Skin epidermis (tissue), 12 donors: ENCODE data around the gene SH3D21.

Experiments
- H3K27ac ChIP-seq, 21 experiments: fragments of 200-600 bp; sonication (generic) in 11 of 21; one replicate each; pipeline ENCODE4 v1.5.0; 2020; ENCODE audit warnings: mild to moderate bottlenecking in 3 of 21, inconsistent platforms in 2 of 21, moderate library complexity in 2 of 21
- H3K4me3 ChIP-seq, 7 experiments: fragments of 200-600 bp; sonication (generic) in 2 of 7; one replicate each; pipeline ENCODE4 v1.5.0; 2020; ENCODE audit warnings: inconsistent platforms in 2 of 7, mild to moderate bottlenecking in 2 of 7, moderate library complexity in 1 of 7

Gene SH3D21

DNA sequence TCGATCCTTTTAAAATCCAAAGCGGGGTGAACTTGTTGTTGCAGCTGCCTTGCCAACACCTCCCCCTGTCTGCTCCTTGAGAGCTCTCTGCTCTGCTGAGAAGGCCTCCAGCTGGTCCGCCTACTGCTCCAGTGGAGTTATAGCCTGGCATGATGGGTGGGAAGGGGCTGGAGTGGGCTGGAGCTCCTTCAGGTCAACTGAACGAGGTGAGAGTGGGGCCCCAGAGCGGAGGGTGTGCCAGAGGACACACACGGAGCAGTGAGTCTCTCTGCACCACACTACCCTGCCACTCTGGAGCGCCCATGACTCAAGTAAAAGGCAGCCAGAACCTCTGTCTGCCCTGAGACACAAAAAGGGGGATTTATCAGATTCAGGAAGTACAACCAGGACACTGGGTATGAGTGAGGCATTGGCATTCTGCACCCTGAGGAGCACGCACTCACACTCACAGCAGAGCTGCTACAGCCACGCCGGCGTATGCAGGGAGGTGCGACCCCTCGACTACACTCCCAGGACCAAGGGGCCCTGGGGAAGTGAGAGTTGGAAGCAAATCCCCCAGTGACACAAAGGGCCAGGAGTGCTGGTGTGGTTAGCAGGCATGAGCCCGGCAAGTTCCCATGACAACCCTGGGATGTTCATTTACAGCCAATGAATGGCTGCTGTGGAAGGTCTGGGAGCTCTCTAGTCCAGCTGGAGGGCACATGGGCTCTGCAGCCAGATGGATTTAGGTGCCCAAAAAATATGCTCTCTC, 45.2 kb downstream of the SH3D21 start:
- peak overlapping the region in 20 of 21 experiments; percentile 64 to 90 (median 81) for H3K27ac ChIP-seq
- H3K4me3 ChIP-seq = no peak overlapping the region

DNA sequence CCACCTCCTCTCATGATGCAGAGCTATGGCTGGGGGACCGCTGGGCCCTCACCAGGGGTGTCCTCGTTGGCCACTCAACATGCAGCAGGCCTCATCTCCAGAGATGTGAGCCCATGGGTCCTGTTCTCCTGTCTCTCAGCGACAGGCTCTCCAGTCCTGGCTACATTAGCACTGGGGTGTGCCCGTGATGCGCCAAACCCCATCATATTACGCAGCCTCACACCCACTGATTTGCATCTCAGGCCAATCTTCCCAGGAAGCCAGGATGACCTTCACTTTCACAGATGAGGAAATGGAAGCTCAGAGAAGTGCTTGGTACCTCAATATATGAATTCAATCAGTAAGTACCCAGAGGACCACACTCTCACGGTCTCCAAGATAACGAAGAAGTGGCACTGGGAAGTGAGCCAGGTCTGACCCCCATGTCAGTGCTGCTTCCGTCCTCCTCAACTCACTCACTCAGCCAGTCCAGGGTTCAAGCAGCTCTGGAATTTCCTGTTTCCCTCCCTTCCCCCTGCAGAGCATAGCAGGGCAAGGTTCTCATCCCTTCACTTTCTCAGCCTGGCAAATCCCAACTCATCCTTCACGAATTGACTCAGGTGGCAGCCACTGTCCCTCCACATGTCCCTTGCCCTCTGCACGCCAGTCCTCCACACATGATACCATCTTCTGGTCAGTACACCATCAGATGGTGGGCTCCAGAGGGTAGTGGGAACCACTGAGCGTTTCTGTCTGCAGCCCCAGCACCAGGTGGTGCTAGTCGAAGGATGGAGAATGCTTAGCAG, 46.1 kb downstream of the SH3D21 start:
- Histone ChIP-seq H3K27ac (peak overlapping the region in 19 of 21 experiments; percentile 6 to 90 (median 78)), H3K4me3 (no peak overlapping the region)

DNA sequence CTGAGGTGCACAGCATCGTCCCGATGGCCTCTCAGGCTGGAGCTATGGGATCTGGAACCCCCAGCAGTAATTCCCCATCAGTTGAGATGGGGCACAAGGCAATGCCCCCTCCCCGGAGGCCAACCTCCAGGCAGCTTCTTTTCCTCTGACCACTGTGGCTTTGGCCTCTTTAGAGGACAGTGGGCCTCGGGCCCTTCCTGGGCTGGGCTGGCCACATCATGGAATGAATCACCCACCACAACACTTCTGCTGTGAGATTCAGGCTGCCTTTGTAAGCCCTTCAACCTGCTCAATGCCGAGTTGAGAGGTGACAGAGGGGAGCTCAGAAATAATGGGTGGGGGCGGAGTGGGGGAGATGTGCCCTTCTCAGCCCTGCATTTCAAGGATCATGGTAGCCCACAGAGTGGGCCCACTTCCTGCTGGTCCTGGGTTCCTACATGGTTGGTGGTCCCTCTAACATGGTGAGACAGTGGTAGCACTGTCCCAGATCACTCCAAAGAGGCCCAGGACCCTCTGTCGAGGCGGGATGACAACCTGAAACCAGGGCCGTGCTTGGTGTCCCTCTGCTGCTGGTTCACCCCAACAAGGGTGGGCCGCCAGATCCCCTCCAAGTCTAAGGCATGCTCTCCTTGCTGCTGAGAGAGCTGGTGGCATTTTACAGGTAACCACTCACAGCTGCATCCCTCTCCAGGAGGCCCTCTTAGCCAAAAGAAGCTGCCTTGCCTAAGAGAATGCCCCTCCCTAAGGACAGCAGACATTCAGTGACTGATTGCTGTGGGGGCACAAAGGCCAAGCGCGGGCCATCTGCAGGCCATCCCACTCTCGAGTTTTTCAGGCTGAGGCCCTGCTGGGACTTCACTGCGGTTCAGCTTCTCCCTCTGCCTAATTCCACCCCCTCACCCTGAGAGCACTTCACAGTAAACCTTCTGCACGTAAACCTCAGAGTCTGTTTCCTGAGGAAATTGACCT, 47.0 kb downstream of the SH3D21 start:
- no peak overlapping the region for H3K4me3 ChIP-seq
- H3K27ac ChIP-seq = peak overlapping the region in 11 of 21 experiments; percentile 4 to 90 (median 44)

DNA sequence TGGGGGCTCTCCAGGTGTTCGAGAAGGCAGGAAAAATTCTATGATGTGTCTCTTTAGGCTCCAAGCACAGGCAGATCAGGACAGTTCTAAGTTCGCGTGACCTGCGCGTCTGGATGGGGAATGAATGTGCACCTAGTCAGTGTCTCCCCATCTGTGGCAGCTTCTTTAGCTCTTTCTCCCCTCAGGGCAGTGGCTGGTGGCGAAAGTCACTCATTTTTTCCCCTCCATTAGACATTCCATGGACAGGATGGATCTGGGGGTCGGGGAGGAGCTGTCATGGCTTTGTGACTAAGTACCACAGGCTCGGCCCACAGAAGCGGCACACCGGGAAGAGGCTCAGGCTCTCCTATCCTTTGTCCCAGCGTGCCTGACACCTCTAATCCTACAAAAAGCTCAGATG, 48.3 kb downstream of the SH3D21 start:
- Histone ChIP-seq H3K27ac (no peak overlapping the region), H3K4me3 (no peak overlapping the region)

DNA sequence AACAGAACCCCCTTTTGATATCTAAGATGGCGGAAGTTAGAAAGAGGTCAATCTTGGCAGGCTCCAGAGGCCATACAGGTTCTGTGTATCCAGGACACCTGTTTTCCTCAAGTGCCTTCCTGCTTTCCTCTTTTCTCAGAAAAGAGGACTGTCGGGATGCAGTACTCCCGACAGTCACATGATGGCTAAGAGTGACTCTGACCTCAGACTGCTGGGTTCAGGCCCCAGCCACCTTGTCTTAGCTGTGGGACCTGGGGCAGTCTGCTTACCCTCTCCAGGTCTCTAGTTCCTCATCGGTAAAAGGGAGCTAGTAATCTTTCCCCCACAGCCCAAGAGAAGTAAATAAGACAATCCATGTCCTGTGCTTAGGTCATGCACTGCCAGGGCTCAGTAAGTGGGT, 49.6 kb downstream of the SH3D21 start:
- H3K4me3 ChIP-seq = no peak overlapping the region
- H3K27ac ChIP-seq = peak overlapping the region in 1 of 21 experiments; percentile 6

DNA sequence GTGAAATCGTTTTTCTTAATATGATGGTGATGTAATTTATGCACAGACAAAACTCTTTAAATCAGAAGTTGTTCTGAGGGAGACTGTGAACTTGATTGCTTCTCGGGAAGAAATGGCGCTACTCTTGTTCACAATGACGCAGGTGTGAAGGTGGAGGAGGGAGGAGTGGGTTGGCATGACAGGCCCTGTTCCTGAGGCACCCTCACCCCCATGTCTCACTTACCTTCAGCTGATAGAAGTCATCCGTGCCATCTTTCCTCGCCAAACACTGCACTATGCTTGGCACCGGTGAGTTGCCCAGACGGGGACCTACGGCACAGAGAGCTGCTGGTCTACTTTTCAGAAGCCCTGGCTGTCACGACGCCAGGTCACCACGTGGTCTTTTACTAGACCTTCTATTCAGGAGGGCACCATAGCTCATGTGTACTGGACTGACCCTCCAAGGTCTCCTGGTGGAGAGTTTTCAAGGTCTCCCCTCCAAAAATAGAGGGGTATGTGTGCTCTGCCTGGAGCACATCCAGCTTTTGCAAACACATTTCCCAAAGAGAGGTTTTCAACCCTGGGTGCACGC, 52.4 kb downstream of the SH3D21 start:
- Histone ChIP-seq H3K4me3 (no peak overlapping the region), H3K27ac (peak overlapping the region in 2 of 21 experiments; percentile 19 to 33)

DNA sequence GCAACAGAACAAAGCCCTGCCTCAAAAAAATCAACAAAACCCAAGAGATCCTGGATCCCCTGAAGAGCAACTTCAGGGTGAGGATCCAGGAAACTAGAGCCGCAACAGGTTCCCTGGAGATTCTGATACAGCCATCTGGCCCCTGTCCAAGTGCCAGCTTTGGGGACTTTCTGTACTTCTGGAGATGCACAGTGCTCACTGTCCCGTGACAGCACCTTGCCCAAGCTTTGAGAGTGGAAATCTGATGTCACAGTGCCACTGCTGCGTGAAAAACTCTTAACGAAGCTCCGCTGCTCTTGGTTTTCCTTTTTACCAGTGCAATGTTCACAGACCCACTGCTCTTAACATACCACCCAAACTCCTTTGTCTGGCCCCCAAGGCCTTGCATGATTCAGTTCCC, 53.2 kb downstream of the SH3D21 start:
- peak overlapping the region in 8 of 21 experiments; percentile 4 to 50 (median 24) for H3K27ac ChIP-seq

DNA sequence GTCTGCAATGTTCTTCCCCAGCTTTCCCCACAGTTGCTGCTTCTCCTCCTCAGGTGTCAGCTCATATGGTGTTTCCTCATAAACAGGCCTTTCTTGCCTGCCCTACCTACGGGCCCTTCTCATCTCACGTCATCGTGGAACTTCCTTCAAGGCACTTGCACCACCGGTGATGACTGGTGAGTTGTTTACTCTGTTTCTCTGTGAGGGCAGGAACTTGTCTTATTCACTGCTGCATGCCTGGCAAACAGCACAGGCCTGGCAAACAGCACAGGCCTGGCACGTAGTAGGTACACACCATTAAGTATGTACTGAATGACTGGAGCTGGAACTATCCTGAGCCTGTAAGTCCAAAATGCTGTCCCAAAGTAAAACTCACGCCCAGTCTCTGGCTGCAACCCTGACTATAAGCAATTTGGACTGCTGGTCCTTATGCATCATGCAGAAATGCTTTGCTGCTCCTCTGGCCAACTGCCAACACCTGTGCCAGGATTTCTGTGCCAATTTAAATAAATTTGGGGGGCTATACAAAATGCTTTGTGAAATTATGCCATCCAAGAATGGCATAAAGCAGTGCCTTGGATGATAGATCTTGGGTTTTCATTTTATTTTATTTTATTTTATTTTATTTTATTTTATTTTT, 53.9 kb downstream of the SH3D21 start:
- H3K4me3 ChIP-seq = no peak overlapping the region
- H3K27ac ChIP-seq = peak overlapping the region in 8 of 21 experiments; percentile 14 to 61 (median 41)

More for the DNA sequence above, 53.2 kb downstream of the SH3D21 start:
- no peak overlapping the region for H3K4me3 ChIP-seq

DNA sequence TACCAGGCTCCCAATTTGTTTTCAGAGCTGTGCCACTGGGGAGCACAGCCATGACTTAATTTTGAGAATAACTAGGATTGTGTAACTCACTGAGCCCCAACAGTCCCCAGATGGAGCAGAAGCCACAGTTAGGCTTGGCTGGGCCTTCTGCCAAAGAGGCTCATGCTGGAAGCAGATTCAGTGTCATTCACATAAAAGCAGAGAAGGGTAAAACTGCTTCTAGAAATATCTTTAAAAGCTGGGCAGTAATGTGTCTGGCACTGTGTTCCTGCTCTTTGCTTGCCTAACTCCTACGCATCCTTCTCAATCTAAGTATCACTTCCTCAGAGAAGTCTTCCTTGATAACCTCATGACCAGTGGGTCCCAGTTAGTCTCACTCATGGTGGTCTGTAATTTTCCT, 59.2 kb downstream of the SH3D21 start:
- H3K27ac ChIP-seq = peak overlapping the region in 14 of 21 experiments; percentile 2 to 82 (median 42)
- H3K4me3 ChIP-seq = no peak overlapping the region

DNA sequence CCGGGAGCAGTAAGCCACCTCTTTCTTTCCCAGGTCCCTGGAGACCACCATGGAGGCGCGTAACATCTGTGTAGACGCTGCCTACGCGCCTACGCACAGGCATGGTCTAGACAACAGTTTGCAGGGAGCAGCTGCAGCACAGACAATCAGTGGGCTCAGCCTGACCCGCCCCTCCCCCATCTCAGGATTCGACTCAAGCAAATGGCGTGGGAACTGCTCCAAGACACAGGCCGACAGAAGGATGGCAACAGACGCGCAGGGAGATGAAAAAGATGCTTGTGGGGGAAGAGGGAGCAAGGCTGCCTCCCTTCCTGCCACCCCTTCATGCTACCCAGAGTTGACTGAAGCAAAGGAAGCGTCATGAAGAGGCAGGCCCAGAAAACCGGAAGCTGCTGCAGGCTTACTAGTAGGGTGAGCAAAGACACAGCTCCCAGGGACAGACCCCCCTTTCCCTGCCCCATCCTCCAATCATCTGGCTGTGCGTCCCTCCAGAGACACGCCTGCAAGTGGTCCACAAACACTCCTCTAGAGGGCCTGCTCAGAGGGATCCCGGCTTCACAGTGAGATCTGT, 60.0 kb downstream of the SH3D21 start:
- Histone ChIP-seq H3K27ac (peak overlapping the region in 19 of 21 experiments; percentile 5 to 82 (median 48)), H3K4me3 (no peak overlapping the region)

DNA sequence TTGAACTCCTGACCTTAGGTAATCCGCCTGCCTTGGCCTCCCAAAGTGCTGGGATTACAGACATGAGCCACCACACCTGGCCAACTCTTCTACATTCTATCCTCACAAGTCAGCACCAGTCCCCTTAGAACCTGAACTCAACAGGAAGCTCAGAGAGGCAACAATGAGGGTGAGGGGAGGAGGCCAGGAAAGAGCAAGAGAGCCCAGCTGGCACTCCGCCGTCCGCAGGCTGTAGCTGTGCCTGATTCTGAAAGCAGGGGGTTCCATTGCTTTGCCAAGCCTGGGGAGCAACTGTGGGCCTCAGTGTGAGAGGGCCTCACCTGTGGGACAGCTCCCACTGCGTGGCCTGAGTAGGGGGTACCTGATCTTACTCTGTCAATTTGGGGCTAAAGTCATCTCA, 60.9 kb downstream of the SH3D21 start:
- peak overlapping the region in 15 of 21 experiments; percentile 15 to 82 (median 46) for H3K27ac ChIP-seq
- no peak overlapping the region for H3K4me3 ChIP-seq

DNA sequence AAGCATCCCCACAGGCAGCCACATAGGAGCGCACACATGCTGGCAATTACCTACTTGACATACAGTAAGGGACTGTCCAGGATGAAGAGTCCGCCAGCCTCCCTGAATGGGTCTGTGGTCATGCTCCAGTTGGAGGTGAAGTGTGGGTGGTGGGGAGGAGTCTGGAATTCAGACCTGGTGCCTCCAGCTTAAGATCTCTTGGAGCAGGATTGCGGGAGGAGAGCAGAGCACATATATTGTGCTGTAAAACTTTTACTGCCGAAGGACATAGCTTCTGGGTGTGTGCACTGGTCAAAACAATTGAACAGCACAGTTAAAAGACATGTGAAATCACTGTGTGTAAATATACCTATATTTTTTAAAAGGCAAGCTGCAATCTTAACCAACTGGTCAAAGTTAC, 61.6 kb downstream of the SH3D21 start:
- no peak overlapping the region for H3K4me3 ChIP-seq
- peak overlapping the region in 9 of 21 experiments; percentile 15 to 82 (median 38) for H3K27ac ChIP-seq

DNA sequence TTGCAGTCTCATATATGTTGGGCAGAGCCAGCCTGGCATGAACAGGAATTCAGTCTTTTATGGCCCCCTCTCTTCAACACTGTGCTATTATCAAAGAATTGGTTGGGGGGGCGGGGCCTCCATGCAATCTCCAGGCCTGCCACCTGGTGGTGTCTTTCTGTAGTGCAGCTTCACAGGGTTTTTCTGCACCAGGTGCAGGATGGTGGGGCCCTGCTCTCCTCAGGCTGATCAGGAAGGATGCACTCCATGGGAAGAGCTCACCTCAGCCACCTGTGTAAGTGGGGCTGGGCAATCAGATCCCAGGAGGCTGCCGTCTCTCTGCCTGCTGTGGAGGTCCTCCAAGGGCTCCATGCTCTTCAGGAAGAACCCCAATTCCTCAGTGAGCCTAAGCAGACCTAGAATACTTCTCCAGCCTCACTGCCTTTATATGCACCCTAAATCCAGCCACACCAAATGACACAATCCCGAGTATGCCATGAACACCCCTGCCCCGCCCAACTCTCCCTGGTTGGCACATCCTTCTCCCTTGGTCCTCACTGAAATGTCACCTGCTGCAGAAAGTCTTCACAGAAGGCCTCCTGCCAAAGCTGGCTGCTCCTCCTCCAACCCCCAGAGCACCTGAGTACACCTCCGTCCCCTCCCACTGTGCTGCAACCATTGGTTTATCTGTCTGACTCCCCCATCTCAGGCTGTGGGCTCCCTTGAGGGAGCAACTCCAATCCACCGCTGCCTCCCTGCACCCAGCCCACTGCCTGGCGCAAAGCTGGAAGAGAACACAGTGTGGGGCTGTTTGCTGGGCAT, 63.1 kb downstream of the SH3D21 start:
- Histone ChIP-seq H3K27ac (peak overlapping the region in 10 of 21 experiments; percentile 3 to 65 (median 28)), H3K4me3 (no peak overlapping the region)
